Neural progenitor cell (in vitro differentiated cells): ENCODE measurements around the gene NETO2.

Experiments used
- EZH2 ChIP-seq: fragments of 200-600 bp; sonication (generic); IDR thresholded peaks from 2 replicates; pipeline ENCODE4 v1.6.1; 2017; ENCODE audit warnings: antibody characterized with exemption, mild to moderate bottlenecking, moderate library complexity
- EZH2phosphoT487 ChIP-seq: fragments of 200-600 bp; sonication (generic); IDR thresholded peaks from 2 replicates; pipeline ENCODE4 v1.6.1; 2017; ENCODE audit warnings: antibody characterized with exemption
- TF ChIP-seq, protein P1 (sequence below): fragments of 200-600 bp; sonication (generic); IDR thresholded peaks from 2 replicates; pipeline ENCODE4 v1.5.1; 2017; ENCODE audit warnings: antibody characterized with exemption, mild to moderate bottlenecking

DNA sequence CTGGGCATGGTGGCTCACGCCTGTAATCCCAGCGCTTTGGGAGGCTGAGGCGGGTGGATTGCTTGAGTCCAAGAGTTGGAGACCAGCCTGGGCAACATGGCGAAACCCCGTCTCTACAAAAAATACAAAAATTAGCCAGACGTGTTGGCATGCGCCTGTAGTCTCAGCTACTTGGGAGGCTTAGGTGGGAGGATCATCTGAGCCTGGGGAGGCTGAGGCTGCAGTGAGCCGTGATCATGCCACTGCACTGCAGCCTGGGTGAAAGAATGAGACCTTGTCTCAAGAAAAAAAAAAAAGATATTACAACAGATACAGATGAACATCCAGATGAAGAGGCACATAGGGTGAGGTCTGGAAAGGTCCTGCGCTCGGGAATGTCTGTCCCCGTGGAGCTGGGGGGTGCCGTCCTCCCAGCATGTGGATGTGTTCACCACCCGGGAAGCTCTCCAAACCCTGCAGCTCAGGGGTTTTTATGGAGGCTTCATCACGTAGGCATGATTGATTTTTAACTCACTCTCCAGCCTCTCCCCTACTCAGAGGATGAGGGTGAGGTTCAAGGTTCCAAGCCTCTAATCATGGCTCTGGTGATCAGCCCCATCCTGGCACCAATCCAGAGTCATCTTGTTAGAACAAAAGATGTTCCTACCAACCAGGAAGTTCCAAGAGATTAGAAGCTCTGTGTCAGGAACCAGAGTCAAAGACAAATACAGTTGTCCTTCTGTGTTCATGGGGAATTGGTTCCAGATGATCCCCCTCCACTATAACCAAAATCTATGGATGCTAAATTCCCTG is 85.3 kb downstream of the NETO2 start:
- TF ChIP-seq, protein P1, sequence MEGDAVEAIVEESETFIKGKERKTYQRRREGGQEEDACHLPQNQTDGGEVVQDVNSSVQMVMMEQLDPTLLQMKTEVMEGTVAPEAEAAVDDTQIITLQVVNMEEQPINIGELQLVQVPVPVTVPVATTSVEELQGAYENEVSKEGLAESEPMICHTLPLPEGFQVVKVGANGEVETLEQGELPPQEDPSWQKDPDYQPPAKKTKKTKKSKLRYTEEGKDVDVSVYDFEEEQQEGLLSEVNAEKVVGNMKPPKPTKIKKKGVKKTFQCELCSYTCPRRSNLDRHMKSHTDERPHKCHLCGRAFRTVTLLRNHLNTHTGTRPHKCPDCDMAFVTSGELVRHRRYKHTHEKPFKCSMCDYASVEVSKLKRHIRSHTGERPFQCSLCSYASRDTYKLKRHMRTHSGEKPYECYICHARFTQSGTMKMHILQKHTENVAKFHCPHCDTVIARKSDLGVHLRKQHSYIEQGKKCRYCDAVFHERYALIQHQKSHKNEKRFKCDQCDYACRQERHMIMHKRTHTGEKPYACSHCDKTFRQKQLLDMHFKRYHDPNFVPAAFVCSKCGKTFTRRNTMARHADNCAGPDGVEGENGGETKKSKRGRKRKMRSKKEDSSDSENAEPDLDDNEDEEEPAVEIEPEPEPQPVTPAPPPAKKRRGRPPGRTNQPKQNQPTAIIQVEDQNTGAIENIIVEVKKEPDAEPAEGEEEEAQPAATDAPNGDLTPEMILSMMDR, result no peak
- no peak for TF ChIP-seq EZH2
- TF ChIP-seq EZH2phosphoT487, result no peak
